ENCODE measurements around the gene MVK.

The MVK gene

DNA sequence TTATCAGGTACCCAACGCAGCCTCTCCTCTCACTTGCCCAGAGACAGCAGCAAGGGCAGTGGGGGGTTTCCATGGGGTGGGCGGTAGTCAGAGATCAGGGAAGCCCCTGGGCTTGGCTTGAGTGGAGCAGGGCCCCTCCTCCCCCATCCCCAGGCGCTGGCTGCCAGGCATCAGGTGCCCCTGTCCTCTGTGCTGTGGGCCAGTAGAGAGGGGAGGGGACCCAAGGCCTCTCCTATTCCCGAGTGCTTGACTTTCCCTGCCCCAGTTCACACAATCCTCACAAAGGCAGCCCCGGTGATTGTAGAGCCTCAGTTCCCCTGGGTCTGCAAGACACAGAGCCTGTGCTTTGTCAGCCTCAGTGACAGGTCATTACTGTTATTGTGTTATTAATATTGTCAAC, 57.7 kb downstream of the MVK start:
- no peak for TF ChIP-seq CTCF (IDR thresholded peaks at IDR 0.05; ENCODE audit: low read depth, low read length, missing control alignments)
- no peak overlapping the region for H3K4me3 ChIP-seq (ENCODE audit: low read depth, low read length)
- DNase-seq (ENCODE audit: low read depth): no peak

DNA sequence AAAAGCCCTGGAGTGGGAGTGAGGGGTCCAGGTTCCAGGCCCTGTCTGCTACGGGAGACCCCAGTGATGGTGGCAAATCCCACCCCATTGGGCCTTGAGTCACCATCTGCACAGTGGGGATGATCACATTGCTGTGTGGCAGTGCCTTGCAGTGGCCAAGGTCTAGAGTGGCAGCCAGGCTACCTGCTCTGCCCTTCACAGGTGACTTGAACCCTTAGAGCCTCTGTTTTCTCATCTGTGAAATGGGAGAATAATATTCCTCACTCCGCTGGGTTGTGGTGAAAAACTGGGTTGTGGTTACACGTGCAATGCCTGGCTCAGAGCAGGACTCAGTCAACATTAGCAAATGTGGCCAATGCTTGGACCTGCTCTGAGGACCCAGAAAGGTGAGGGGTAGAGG, 58.2 kb downstream of the MVK start:
- TF ChIP-seq CTCF (IDR thresholded peaks at IDR 0.05; ENCODE audit: low read depth, low read length, missing control alignments): no peak
- H3K4me3 ChIP-seq (ENCODE audit: low read depth, low read length): no peak overlapping the region
- no peak for DNase-seq (ENCODE audit: low read depth)

- no peak overlapping the region for H3K4me3 ChIP-seq (ENCODE audit: low read depth, low read length)
- no peak for TF ChIP-seq CTCF (IDR thresholded peaks at IDR 0.05; ENCODE audit: low read depth, low read length, missing control alignments)
- DNase-seq (ENCODE audit: low read depth): no peak
Measured at GRCh38 chr12:109632342-109632741, 58.7 kb downstream of the MVK start.

GRCh38 chr12:109635717-109636116, 62.1 kb downstream of the MVK start:
- H3K4me3 ChIP-seq (ENCODE audit: low read depth, low read length): no peak overlapping the region
- TF ChIP-seq CTCF (IDR thresholded peaks at IDR 0.05; ENCODE audit: low read depth, low read length, missing control alignments): no peak
- no peak for DNase-seq (ENCODE audit: low read depth)

GRCh38 chr12:109637348-109637747, 63.8 kb downstream of the MVK start:
- H3K4me3 ChIP-seq (ENCODE audit: low read depth, low read length): no peak overlapping the region
- no peak for DNase-seq (ENCODE audit: low read depth)
- TF ChIP-seq CTCF (IDR thresholded peaks at IDR 0.05; ENCODE audit: low read depth, low read length, missing control alignments): no peak

DNA sequence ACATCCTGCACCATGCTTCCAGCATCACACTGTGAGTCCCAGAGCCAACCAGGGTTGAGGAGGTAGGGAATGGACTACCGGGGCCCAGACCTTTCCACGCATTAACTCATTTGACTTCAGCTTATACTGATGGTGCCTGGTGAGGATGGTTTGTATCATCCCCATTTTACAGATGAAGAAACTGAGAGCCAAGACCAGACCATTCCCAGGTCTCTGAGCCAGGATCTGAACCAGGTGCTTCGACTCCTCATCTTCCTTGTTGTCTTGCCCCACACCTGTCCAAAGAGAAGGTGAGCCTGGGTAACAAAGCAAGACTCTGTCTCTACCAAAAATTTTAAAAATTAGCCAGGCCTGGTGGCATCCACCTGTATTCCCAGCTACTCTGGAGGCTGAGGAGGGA, 64.4 kb downstream of the MVK start:
- no peak for DNase-seq (ENCODE audit: low read depth)
- no peak overlapping the region for H3K4me3 ChIP-seq (ENCODE audit: low read depth, low read length)
- TF ChIP-seq CTCF (IDR thresholded peaks at IDR 0.05; ENCODE audit: low read depth, low read length, missing control alignments): no peak

GRCh38 chr12:109638735-109639134, 65.1 kb downstream of the MVK start:
- no peak for TF ChIP-seq CTCF (IDR thresholded peaks at IDR 0.05; ENCODE audit: low read depth, low read length, missing control alignments)
- DNase-seq (ENCODE audit: low read depth): no peak
- H3K4me3 ChIP-seq (ENCODE audit: low read depth, low read length): no peak overlapping the region
